SK-N-SH (cell line): ENCODE data around the gene S100P. TPM values are rescaled to one million over a fixed set of nuclear protein-coding genes. Genes with fewer than 3 reads are reported as not detected.

Experiments
- CTCF ChIA-PET: fragments of 300-600, 350-600 bp; formaldehyde crosslinking; extraction: SDS; loops from one replicate; lab custom pipeline; 2021; lab: Yijun Ruan, JAX
- POLR2A ChIA-PET: fragments of 350-600 bp; sonication (Branson Sonifier 250); formaldehyde crosslinking; extraction: SDS; loops from one replicate; lab custom pipeline; 2020; ENCODE audit warnings: antibody characterized with exemption, inconsistent platforms; lab: Yijun Ruan, JAX
- DNase-seq: peaks from one replicate; pipeline ENCODE4 v3.0.0; 2012
- H2AFZ ChIP-seq: fragments of 200-600 bp; sonication (generic); 2 replicates; pipeline ENCODE4 v1.8.1; 2016; ENCODE audit warnings: antibody characterized with exemption, mild to moderate bottlenecking, low read depth
- H3F3A ChIP-seq: fragments of 200-600 bp; sonication (generic); replicated peaks from 2 replicates; pipeline ENCODE3; 2016; ENCODE audit warnings: antibody characterized with exemption, mild to moderate bottlenecking; ENCODE audit not compliant: insufficient read depth
- H3K27ac ChIP-seq, 2 experiments: fragments of 200-500 bp in 1 of 2; fragments of 200-600 bp in 1 of 2; sonication (Bioruptor generic) in 1 of 2; sonication (generic), shearing (Covaris generic) in 1 of 2; 2 replicates each; pipeline versions ENCODE4 v1.5.1 to v1.6.1; 2014 to 2016; ENCODE audit warnings: low read depth in 2 of 2, inconsistent platforms in 1 of 2, low read length in 1 of 2, mild to moderate bottlenecking in 1 of 2, mixed read lengths in 1 of 2
- H3K27me3 ChIP-seq: fragments of 200-600 bp; sonication (generic), shearing (Covaris generic); 2 replicates; pipeline ENCODE4 v1.6.1; 2016; ENCODE audit warnings: mixed run types; ENCODE audit not compliant: insufficient read depth
- H3K36me3 ChIP-seq, 2 experiments: fragments of 200-500 bp in 1 of 2; fragments of 200-600 bp in 1 of 2; sonication (Bioruptor generic) in 1 of 2; sonication (generic) in 1 of 2; replicated peaks in 1 of 2; 2 replicates each; pipeline versions ENCODE3 to v1.5.1; 2014 to 2016; ENCODE audit warnings: low read length in 1 of 2, mild to moderate bottlenecking in 1 of 2; ENCODE audit not compliant: insufficient read depth in 2 of 2, control insufficient read depth in 1 of 2
- H3K4me1 ChIP-seq, 2 experiments: fragments of 200-500 bp in 1 of 2; fragments of 200-600 bp in 1 of 2; sonication (Bioruptor generic) in 1 of 2; sonication (generic), shearing (Covaris generic) in 1 of 2; 2 replicates each; pipeline versions ENCODE4 v1.5.1 to v1.6.1; 2014 to 2016; ENCODE audit warnings: low read depth in 1 of 2, low read length in 1 of 2, mixed run types in 1 of 2; ENCODE audit not compliant: insufficient read depth in 2 of 2, control insufficient read depth in 1 of 2
- H3K4me2 ChIP-seq: fragments of 200-600 bp; sonication (generic), shearing (Covaris generic); 2 replicates; pipeline ENCODE4 v1.6.1; 2017; ENCODE audit warnings: mixed run types
- H3K4me3 ChIP-seq, 2 experiments: fragments of 200-500 bp in 1 of 2; fragments of 200-600 bp in 1 of 2; sonication (Bioruptor generic) in 1 of 2; sonication (generic), shearing (Covaris generic) in 1 of 2; 2 replicates each; pipeline versions ENCODE4 v1.5.1 to v1.8.1; 2014 to 2016; ENCODE audit warnings: low read depth in 2 of 2, inconsistent platforms in 1 of 2, low read length in 1 of 2, mild to moderate bottlenecking in 1 of 2, mixed read lengths in 1 of 2, moderate library complexity in 1 of 2
- H3K79me2 ChIP-seq: fragments of 200-600 bp; sonication (generic); 2 replicates; pipeline ENCODE4 v1.8.1; 2017; ENCODE audit warnings: mild to moderate bottlenecking; ENCODE audit not compliant: insufficient read depth
- H3K9ac ChIP-seq: fragments of 200-600 bp; sonication (generic); 2 replicates; pipeline ENCODE4 v1.6.1; 2017; ENCODE audit warnings: mixed run types
- H3K9me2 ChIP-seq: fragments of 200-600 bp; sonication (generic); 2 replicates; pipeline ENCODE4 v1.6.1; 2017; ENCODE audit warnings: mixed run types
- H3K9me3 ChIP-seq: fragments of 200-600 bp; sonication (generic); 2 replicates; pipeline ENCODE4 v1.6.1; 2017; ENCODE audit warnings: mixed run types, mild to moderate bottlenecking, moderate library complexity
- H4K20me1 ChIP-seq: fragments of 200-600 bp; sonication (generic); 2 replicates; pipeline ENCODE4 v1.6.1; 2017; ENCODE audit warnings: mild to moderate bottlenecking, mixed run types; ENCODE audit not compliant: insufficient read depth
- JUND ChIP-seq: IDR thresholded peaks from 2 replicates; pipeline ENCODE4 v1.4.0; 2012
- WGBS: methylation state at CpG from one replicate; pipeline ENCODE4 v1.1.6; 2017; ENCODE audit warnings: low lambda C conversion rate; 5-methylcytosine and 5-hydroxymethylcytosine counted together
- polyA plus RNA-seq, 3 experiments: library from polyadenylated mRNA; depleted of rRNA; stranded (reverse); fragments of >200 nt; gene quantifications; 2 replicates each; pipeline ENCODE4 v1.2.3, GENCODE V29; 2012

The S100P gene
- polyA plus RNA-seq, 1 of the 3 experiments (the other 2 are of a cell fraction) = not detected

DNA sequence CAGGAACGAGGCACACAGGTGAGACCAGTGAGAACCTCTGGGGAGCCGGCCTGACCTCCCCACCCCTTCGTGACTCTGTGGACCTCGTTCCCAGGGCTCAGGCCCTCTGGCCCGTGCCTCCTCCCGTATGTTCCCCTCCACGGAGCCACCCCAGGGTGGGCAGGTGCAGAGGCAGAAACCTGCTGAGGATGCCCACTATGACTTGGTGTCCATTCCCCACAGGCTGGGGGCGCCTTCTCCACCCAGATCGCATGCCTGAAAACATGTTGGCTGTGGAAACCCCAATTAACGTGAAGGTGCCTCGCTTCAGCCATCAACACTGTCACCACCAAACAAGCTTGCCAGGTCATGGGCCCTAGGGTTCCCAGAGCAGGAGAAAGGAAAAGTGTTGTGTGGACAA, 49.3 kb downstream of the S100P start:
- ChIA-PET POLR2A (no interaction called here), CTCF (interaction anchor here (0.6 to 1.5 kb wide), 5 partner anchors 16 to 357 kb away, joined by 3 to 5 read pairs (median 3); no protein-coding TSS in a partner anchor)
- H4K20me1 ChIP-seq = no peaks in the 10 kb centered on the region
- WGBS = 69% methylated on average over 11 of the region's 11 CpGs
- TF ChIP-seq JUND = no peak
- H3F3A ChIP-seq = no peaks in the 10 kb centered on the region
- no peak overlapping the region for H3K4me2 ChIP-seq
- H3K9me2 ChIP-seq = no peaks in the 10 kb centered on the region
- no peak overlapping the region for H3K9ac ChIP-seq
- no peaks in the 10 kb centered on the region for H3K9me3 ChIP-seq
- DNase-seq = peak; percentile 6
- H3K27ac ChIP-seq = no peak overlapping the region
- no peaks in the 10 kb centered on the region; a peak in 1 of 4 replicates for H3K4me1 ChIP-seq
- no peaks in the 10 kb centered on the region for H3K27me3 ChIP-seq
- H3K79me2 ChIP-seq = no peaks in the 10 kb centered on the region
- H3K36me3 ChIP-seq = no peaks in the 10 kb centered on the region
- H3K4me3 ChIP-seq = no peak overlapping the region
- no peak overlapping the region for H2AFZ ChIP-seq

Other genes with a start within 250 kb of the S100P start
- 0.08 and 0.21 TPM in 2 replicates for gene PPP2R2C, start 221.3 kb upstream of the S100P start, polyA plus RNA-seq (2012; rRNA removed)
- 18.5 and 24.9 TPM in 2 replicates for gene MAN2B2, start 118.7 kb upstream of the S100P start, polyA plus RNA-seq (2012; rRNA removed)
- gene MRFAP1, start 53.2 kb upstream of the S100P start, polyA plus RNA-seq (2012; rRNA removed) = 247 and 416 TPM in 2 replicates
- 60.3 and 64.1 TPM in 2 replicates for gene MRFAP1L1, start 16.0 kb downstream of the S100P start, polyA plus RNA-seq (2012; rRNA removed)
- gene BLOC1S4, start 22.3 kb downstream of the S100P start, polyA plus RNA-seq (2012; rRNA removed) = 21.9 and 22.1 TPM in 2 replicates
- gene KIAA0232, start 88.8 kb downstream of the S100P start, polyA plus RNA-seq (2012; rRNA removed) = 5.7 and 7.7 TPM in 2 replicates
- gene TBC1D14, start 215.9 kb downstream of the S100P start, polyA plus RNA-seq (2012; rRNA removed) = 39.5 and 42.6 TPM in 2 replicates